HG02852 (cell line): ENCODE data around the gene BAZ2B.
"Not testable (repeated sequence)": the region's sequence is repeated elsewhere in the genome, so short reads cannot be mapped to it uniquely, and the experiment has no call there.

Experiments
- ATAC-seq: cut with Tn5 transposase; IDR thresholded peaks from one replicate; pipeline ENCODE4 v1.9.1; 2021; ENCODE audit warnings: mild to moderate bottlenecking, moderate library complexity; ENCODE audit not compliant: unreplicated experiment

Gene BAZ2B

GRCh38 chr2:159538801-159539200 lies 77.5 kb downstream of the BAZ2B start:
- ATAC-seq, result no peak

- ATAC-seq, result not testable (repeated sequence)
Observed at GRCh38 chr2:159535261-159535660, 81.1 kb downstream of the BAZ2B start.

- ATAC-seq, result no peak
Observed at GRCh38 chr2:159531475-159531874, 84.9 kb downstream of the BAZ2B start.

GRCh38 chr2:159526433-159526832 lies 89.9 kb downstream of the BAZ2B start:
- ATAC-seq, result no peak

GRCh38 chr2:159525012-159525411 lies 91.3 kb downstream of the BAZ2B start:
- no peak for ATAC-seq

DNA sequence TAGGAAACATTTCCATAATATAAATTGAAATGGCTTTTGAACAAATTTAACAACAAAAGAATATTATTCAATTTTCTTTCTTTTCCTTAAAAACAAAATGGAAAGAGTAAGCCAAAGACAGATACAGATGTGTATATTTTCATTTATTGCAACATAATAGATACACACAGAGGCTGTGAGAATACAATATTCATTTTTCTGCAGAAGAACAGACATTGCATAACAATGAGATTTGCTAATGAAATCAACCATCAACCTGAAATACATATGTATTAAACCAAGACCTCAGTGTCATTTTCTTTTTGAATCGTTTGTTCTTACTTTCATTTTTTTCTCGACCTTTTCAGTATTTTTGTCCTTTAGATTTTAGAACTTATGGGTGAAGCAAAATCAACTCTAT lies 95.1 kb downstream of the BAZ2B start:
- ATAC-seq, result no peak

DNA sequence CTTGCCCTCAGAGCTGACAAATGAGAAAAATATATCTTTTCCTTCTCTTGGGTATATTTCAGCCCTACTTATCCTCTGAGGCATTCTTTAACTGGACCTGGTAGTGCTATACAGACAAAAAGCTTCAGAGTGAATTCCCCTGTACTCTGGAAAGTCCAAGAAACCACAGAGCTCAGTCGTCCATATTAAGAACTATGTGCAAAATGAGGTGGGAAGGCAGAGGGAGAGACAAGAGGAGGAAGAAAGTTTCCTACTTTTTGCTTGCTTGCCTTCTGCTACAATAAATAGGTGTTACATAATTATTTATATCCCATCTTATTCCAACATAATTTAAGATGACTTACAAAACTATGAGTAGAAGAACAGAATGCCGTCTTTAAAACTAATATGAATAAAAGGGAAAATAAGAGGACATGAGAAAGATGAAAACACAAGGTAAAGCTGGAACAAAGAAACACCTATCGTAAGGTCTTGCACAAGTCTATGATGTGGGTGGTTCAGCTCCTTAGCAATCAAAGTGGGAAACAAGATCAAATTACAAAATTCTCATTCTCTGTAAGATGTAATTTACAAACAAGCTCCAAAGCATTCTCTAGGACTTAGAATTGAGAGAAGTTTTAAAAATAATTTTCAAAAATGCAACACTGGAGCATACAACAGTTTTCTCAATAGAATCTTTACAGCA lies 97.9 kb downstream of the BAZ2B start:
- ATAC-seq, result no peak

GRCh38 chr2:159516241-159516758 lies 100.0 kb downstream of the BAZ2B start:
- peak; percentile 91 for ATAC-seq

- ATAC-seq, result no peak
Observed at GRCh38 chr2:159515441-159515840, 100.9 kb downstream of the BAZ2B start.

- ATAC-seq, result no peak
Observed at GRCh38 chr2:159513745-159514144, 102.6 kb downstream of the BAZ2B start.

- ATAC-seq, result no peak
Observed at GRCh38 chr2:159508140-159508539, 108.2 kb downstream of the BAZ2B start.

DNA sequence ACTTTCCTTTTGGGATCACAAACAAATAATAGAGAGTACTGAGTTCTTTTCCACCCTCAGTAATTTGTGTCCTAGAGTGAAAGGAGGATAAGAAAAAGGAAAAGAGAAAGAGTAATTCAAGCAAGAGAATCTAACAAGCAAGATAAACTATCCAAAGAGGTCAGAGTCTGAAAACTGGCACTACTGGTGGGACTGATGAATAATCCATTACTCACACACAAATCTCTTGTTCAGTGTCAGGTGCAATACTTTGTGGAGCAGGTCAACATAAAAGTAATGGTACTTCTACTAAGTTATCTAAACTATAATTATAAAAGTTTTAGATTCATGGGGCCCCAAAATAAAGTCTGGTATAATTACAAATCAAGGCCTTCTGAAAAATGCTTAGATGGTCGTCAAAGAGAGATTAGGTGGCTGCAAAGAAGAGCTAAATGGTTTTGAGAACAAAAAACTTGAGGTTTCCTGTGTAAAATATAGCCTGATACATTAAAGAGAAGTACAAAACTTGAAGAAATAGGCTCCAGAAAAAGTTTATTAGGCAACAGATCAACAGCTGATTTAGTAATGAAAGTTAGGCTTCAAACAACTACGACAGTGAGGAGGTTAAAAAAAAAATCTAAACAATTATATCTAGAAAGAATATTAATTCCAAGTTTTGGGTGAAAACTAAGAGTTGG lies 109.4 kb downstream of the BAZ2B start:
- no peak for ATAC-seq

DNA sequence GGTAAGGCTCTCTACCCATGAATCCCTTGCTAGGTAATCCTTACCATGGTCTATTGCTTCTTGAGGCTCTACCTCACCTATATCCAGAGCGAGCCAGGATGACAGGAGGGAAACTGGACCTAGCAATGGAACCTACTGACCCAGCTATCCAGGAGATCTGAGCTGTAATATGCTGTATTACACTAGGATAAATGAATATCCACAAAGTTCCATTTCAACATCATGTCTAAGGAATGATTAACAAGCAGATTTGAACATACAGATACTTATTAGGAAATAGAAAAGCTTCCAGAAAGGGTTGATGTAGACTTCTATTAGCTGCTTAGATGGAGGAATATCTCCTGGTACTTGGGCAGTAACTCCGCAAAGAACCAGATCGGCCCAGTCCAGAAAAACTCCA lies 110.1 kb downstream of the BAZ2B start:
- no peak for ATAC-seq

- no peak for ATAC-seq
Observed at GRCh38 chr2:159505196-159505595, 111.2 kb downstream of the BAZ2B start.

- ATAC-seq, result no peak
Observed at GRCh38 chr2:159501743-159502142, 114.6 kb downstream of the BAZ2B start.

- ATAC-seq, result no peak
Observed at GRCh38 chr2:159497847-159498246, 118.5 kb downstream of the BAZ2B start.

GRCh38 chr2:159497256-159497655 lies 119.1 kb downstream of the BAZ2B start:
- no peak for ATAC-seq

- ATAC-seq, result no peak
Observed at GRCh38 chr2:159489476-159489875, 126.9 kb downstream of the BAZ2B start.

- ATAC-seq, result no peak
Observed at GRCh38 chr2:159484532-159484931, 131.8 kb downstream of the BAZ2B start.

GRCh38 chr2:159476329-159476728 lies 140.0 kb downstream of the BAZ2B start:
- no peak for ATAC-seq

GRCh38 chr2:159475793-159476192 lies 140.6 kb downstream of the BAZ2B start:
- ATAC-seq, result no peak

GRCh38 chr2:159471340-159471739 lies 145.0 kb downstream of the BAZ2B start:
- ATAC-seq, result no peak
